ENCODE measurements around the gene BCL2L11.

DNA sequence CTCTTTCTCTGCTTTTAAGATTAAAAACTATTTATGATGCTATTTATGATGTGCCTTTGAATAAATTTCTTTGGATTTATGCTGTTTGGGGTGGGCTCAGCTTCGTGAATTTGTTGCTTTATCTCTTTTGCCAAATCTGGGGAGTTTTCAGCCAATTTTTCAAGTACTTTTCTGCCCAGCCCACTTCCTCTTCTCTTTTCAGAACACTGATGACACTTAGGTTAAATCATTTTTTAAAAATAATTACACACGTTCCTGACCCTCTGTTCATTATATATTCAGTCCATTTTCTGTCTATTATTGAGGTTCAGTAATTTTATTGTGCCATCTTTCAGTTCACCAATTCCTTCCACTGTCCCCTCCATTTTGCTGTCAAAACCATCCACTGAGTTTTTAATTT lies 14.8 kb upstream of the BCL2L11 start:
- TF ChIP-seq CTCF (IDR thresholded peaks at IDR 0.05 in 4 of 5, conservative IDR thresholded peaks at IDR 0.05 in 1 of 5): no peak
- TF ChIP-seq POLR2A (IDR thresholded peaks at IDR 0.05): no peak

Measured in gastrocnemius medialis (tissue), 4 donors.